ENCODE data around the gene ORC2.
A peak's percentile ranks its signal among the peaks of the same experiment; 100 is the strongest.
"Not testable (repeated sequence)": the region's sequence is repeated elsewhere in the genome, so short reads cannot be mapped to it uniquely, and the experiment has no call there.

The ORC2 gene

DNA sequence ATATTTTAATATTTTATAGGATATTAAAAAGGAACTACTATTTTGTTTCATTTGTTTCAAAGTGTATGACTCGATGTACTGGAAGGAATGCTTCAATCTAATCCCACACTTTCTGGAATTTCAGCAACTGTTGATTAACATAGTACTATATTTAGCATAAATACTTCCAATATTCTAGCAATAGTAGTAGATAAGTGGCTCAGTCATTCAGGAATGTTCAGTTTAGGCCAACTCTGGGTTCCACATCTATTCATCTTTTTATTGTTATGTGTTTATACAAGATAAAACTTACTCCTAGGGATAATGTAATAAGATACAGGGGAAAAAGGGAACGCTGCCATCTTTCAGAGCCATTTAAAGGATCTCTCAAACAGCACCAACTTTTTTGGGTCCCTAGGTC lies 22.3 kb upstream of the ORC2 start:
- DNase-seq (ENCODE audit: low read depth) = no peak
- TF ChIP-seq, protein P1, sequence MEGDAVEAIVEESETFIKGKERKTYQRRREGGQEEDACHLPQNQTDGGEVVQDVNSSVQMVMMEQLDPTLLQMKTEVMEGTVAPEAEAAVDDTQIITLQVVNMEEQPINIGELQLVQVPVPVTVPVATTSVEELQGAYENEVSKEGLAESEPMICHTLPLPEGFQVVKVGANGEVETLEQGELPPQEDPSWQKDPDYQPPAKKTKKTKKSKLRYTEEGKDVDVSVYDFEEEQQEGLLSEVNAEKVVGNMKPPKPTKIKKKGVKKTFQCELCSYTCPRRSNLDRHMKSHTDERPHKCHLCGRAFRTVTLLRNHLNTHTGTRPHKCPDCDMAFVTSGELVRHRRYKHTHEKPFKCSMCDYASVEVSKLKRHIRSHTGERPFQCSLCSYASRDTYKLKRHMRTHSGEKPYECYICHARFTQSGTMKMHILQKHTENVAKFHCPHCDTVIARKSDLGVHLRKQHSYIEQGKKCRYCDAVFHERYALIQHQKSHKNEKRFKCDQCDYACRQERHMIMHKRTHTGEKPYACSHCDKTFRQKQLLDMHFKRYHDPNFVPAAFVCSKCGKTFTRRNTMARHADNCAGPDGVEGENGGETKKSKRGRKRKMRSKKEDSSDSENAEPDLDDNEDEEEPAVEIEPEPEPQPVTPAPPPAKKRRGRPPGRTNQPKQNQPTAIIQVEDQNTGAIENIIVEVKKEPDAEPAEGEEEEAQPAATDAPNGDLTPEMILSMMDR (conservative IDR thresholded peaks at IDR 0.05; ENCODE audit: low read depth, low read length) = no peak

GRCh38 chr2:200976710-200977109 lies 13.2 kb upstream of the ORC2 start:
- no peak overlapping the region for H3K4me3 ChIP-seq (ENCODE audit: low read length)
- TF ChIP-seq, protein P1 (conservative IDR thresholded peaks at IDR 0.05; ENCODE audit: low read depth, low read length) = no peak
- DNase-seq (ENCODE audit: low read depth) = no peak

More for the DNA sequence above, 22.3 kb upstream of the ORC2 start:
- H3K4me3 ChIP-seq (ENCODE audit: low read length) = no peak overlapping the region

DNA sequence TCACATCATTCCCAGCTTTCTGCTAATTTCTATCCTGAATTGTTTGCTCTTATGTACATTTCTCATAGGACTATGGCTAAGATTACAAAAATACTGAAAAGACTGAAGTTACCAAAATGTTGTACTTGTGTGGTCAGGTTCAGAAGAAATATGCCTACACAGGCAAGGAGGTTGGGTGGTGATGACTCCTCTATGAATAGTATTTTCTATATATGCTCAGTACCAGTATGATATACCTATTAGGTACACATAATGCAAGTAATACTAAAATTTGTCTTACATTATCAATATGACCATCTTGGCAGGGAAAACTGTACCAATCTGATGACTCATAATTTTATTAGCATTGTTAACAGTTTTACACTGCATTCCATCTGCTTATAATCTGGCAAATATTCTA lies 12.2 kb upstream of the ORC2 start:
- no peak overlapping the region for H3K4me3 ChIP-seq (ENCODE audit: low read length)
- TF ChIP-seq, protein P1 (conservative IDR thresholded peaks at IDR 0.05; ENCODE audit: low read depth, low read length) = no peak
- DNase-seq (ENCODE audit: low read depth) = no peak

DNA sequence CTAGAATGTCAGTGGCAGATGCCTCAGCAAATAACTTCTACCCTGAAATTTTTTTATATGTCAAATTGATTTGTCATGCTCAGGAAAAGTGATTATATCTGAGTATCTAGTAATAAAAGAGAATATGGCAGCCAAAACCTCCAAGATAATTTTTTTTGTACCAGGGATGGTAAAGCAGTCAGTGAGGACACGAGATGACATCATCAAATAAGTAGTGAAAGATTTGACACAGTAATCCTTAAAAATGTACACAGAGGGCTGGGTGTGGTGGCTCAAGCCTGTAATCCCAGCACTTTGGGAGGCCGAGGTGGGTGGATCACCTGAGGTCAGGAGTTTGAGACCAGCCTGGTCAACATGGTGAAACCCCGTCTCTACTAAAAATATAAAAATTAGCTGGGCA lies 6.6 kb upstream of the ORC2 start:
- not testable (repeated sequence) for H3K4me3 ChIP-seq (ENCODE audit: low read length); DNase-seq (ENCODE audit: low read depth)

DNA sequence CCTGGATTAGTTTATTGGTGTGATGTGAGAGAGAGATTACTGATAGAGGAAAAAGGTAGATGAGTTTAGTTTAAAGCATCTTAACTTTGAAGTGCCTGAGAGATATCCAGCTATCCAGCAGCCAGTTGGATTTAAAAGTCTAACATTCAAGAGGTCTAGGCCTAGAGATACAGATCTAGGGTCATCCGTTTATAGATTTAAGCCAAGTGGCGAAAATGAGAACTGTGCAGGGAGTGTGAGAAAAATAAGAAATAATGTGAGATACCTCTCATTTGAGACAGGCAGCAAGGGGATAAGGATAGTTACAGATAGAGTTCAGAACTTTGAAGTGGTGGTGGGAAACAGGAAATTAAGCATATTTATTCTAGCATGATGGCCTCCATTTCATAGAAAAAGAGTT lies 5.3 kb upstream of the ORC2 start:
- no peak overlapping the region for H3K4me3 ChIP-seq (ENCODE audit: low read length)
- DNase-seq (ENCODE audit: low read depth) = no peak
- TF ChIP-seq, protein P1 (conservative IDR thresholded peaks at IDR 0.05; ENCODE audit: low read depth, low read length) = no peak

- TF ChIP-seq, protein P1 (conservative IDR thresholded peaks at IDR 0.05; ENCODE audit: low read depth, low read length) = no peak
- DNase-seq (ENCODE audit: low read depth) = no peak
- H3K4me3 ChIP-seq (ENCODE audit: low read length) = no peak overlapping the region
These were observed 4.7 kb upstream of the ORC2 start for GRCh38 chr2:200968162-200968561.

DNA sequence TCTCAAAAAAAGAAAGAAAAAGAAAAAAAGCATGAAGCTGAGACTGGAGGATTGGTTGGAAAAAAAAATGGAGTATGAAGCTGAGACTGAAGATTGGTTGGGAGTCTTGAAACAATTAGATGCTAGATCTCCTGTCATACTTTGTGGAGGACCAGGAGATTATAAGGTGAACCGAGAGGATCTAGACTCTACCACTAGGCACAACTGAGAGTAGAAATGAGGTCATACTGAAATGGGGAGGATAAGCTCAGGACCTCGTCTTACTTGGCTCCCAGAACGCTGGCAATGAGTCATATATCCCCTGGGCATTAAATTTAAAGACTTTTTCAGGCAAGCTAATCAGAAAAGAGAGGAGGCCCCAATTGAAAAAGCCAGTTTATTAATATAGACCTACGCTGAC lies 3.3 kb upstream of the ORC2 start:
- no peak overlapping the region for H3K4me3 ChIP-seq (ENCODE audit: low read length)
- peak; percentile 45 for DNase-seq (ENCODE audit: low read depth)
- TF ChIP-seq, protein P1 (conservative IDR thresholded peaks at IDR 0.05; ENCODE audit: low read depth, low read length) = no peak

DNA sequence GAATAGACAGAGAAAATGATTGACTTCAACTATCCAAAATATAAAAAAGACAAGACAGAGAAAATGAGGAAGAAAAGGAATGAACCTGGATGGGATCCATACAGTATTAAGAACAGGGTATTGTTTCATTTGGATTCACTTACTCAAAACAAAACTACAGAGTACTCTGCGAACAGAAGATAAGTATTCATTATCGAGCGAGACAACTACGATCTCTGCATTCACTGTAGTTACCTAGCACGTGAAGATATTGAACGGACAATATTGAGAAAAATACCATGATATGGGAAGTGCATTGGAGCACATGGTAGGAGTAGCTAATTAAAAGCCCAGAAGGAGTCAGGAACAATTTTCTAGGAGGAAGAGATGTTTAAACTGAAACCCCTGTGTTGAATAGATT lies 1.0 kb upstream of the ORC2 start:
- TF ChIP-seq, protein P1 (conservative IDR thresholded peaks at IDR 0.05; ENCODE audit: low read depth, low read length) = no peak
- peak overlapping the region; percentile 87 for H3K4me3 ChIP-seq (ENCODE audit: low read length)
- DNase-seq (ENCODE audit: low read depth) = no peak

GRCh38 chr2:200963918-200964252 lies 425 bp upstream of the ORC2 start:
- H3K4me3 ChIP-seq (ENCODE audit: low read length) = peak overlapping the region; percentile 87
- not testable (repeated sequence) for DNase-seq (ENCODE audit: low read depth)

Measured in retinal pigment epithelial cell (primary cell).